Measurements from ENCODE around the gene TMTC2.
"Not testable (repeated sequence)": the region's sequence is repeated elsewhere in the genome, so short reads cannot be mapped to it uniquely, and the experiment has no call there.

Gene TMTC2

GRCh38 chr12:82725741-82726140 lies 39.0 kb downstream of the TMTC2 start:
- no peak for DNase-seq (ENCODE audit: low spot score)

GRCh38 chr12:82727886-82728285 lies 41.2 kb downstream of the TMTC2 start:
- DNase-seq (ENCODE audit: low spot score): no peak

GRCh38 chr12:82728710-82729109 lies 42.0 kb downstream of the TMTC2 start:
- no peak for DNase-seq (ENCODE audit: low spot score)

GRCh38 chr12:82730953-82731459 lies 44.3 kb downstream of the TMTC2 start:
- no peak for DNase-seq (ENCODE audit: low spot score)

GRCh38 chr12:82740129-82741000 lies 53.7 kb downstream of the TMTC2 start:
- no peak for DNase-seq (ENCODE audit: low spot score)

- DNase-seq (ENCODE audit: low spot score): no peak
These were observed 58.5 kb downstream of the TMTC2 start for GRCh38 chr12:82745063-82745674.

- no peak for DNase-seq (ENCODE audit: low spot score)
These were observed 59.1 kb downstream of the TMTC2 start for GRCh38 chr12:82745807-82746206.

- DNase-seq (ENCODE audit: low spot score): no peak
These were observed 60.0 kb downstream of the TMTC2 start for GRCh38 chr12:82746668-82747067.

GRCh38 chr12:82749015-82749414 lies 62.3 kb downstream of the TMTC2 start:
- no peak for DNase-seq (ENCODE audit: low spot score)

- no peak for DNase-seq (ENCODE audit: low spot score)
These were observed 68.2 kb downstream of the TMTC2 start for GRCh38 chr12:82754856-82755255.

- DNase-seq (ENCODE audit: low spot score): no peak
These were observed 69.6 kb downstream of the TMTC2 start for GRCh38 chr12:82756303-82756702.

GRCh38 chr12:82757059-82757458 lies 70.4 kb downstream of the TMTC2 start:
- no peak for DNase-seq (ENCODE audit: low spot score)

- DNase-seq (ENCODE audit: low spot score): no peak
These were observed 71.0 kb downstream of the TMTC2 start for GRCh38 chr12:82757656-82758055.

GRCh38 chr12:82758749-82759330 lies 72.1 kb downstream of the TMTC2 start:
- DNase-seq (ENCODE audit: low spot score): no peak

GRCh38 chr12:82760423-82760822 lies 73.7 kb downstream of the TMTC2 start:
- DNase-seq (ENCODE audit: low spot score): no peak

GRCh38 chr12:82765206-82765605 lies 78.5 kb downstream of the TMTC2 start:
- DNase-seq (ENCODE audit: low spot score): not testable (repeated sequence)

GRCh38 chr12:82765971-82766705 lies 79.4 kb downstream of the TMTC2 start:
- no peak for DNase-seq (ENCODE audit: low spot score)

- DNase-seq (ENCODE audit: low spot score): no peak
These were observed 88.0 kb downstream of the TMTC2 start for GRCh38 chr12:82774666-82775065.

GRCh38 chr12:82780517-82780916 lies 93.8 kb downstream of the TMTC2 start:
- no peak for DNase-seq (ENCODE audit: low spot score)

GRCh38 chr12:82781309-82781997 lies 94.7 kb downstream of the TMTC2 start:
- DNase-seq (ENCODE audit: low spot score): peak; percentile 85

GRCh38 chr12:82783435-82783834 lies 96.7 kb downstream of the TMTC2 start:
- DNase-seq (ENCODE audit: low spot score): no peak

GRCh38 chr12:82787016-82787415 lies 100.3 kb downstream of the TMTC2 start:
- DNase-seq (ENCODE audit: low spot score): no peak
